HG03378 (cell line): ENCODE data around the gene SLC7A7.
"Not testable (repeated sequence)": the region's sequence is repeated elsewhere in the genome, so short reads cannot be mapped to it uniquely, and the experiment has no call there.

ENCODE experiments used
- ATAC-seq: cut with Tn5 transposase; IDR thresholded peaks from one replicate; pipeline ENCODE4 v1.9.1; 2021; ENCODE audit warnings: mild to moderate bottlenecking, moderate library complexity; ENCODE audit not compliant: unreplicated experiment

SLC7A7 gene

DNA sequence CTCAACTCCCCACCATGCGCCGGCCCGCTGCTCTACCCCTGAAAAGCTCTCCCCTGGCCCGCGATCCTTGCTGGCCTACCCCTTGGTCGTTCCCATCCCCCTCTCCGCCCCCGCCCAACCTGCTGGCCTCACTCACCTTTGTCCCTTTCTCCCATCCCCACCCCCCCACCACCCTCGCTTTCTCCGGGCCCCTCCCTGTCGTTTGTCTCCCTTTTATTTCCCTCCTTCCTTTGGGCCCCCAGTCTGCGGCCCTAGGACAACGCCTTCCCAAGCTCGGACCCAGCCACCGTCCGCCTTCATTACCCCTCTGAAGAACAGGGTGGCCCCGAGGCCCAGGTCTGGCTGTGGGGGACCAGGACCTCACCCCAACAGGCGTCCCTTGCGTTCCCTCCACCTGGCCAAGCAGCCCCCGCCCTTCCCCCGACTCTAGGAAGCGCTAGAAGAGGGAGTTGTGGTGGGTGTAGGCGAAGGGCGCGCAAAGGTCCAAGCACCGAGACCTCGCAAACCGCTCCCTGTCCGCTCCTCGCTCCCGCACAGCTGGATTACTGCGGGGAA, 6.9 kb upstream of the SLC7A7 start:
- no peak for ATAC-seq

DNA sequence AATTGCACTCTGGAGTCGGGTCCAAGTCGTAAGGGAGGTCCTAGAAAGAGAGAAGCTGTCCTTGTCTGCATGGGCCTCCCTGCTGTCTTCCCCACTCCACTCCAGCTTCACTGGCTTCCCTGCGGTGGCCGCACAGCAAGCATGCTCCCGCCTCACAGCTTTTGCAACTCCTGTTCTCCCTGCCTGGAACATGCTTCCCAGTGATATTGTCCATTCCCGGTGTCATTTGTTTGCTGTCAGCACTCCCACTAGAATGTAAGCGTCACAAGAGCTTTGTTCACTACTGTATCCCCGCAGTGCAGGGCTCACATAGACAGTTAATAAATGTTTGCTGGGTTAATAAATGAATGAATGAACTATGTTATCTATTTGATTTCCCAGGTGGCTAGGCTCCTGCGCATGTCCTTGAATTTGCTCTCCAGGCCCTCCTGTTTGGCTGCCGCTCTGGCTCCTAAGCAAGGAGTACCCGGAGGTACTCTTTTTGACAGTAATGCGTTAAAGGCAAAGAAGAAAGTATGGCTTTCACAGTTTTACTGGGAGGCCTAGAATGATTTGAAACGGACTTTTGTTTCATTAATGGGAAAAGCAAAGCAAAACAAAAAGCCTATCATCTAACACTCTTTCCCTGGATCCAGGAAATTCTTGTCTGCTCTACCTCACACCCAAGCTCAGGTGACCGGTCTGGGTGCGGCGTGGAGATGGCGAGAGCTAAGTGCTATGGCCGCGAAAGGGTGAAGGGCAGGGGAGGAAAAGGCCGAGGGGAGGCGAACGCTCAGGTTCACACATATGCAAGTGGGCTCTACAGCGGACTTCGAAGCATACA, 6.2 kb upstream of the SLC7A7 start:
- ATAC-seq: no peak

DNA sequence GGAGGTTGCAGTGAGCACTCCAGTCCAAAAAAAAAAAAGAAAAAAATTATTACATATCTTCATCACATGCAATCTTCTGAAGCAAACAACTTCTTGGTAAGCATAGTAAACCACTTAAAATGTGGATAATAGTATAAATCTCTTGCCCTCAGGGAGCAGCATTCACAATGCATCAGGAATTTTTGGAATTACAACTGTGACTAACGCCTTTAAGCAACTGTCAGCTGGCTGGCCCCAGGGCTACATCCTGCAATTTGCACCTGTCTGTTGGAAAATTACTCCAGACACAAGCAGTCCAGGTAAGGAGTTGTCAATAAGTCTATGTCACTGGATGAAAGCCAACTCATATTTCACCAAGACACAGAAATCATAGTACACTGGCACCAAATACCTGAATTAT, 5.5 kb upstream of the SLC7A7 start:
- ATAC-seq: no peak

DNA sequence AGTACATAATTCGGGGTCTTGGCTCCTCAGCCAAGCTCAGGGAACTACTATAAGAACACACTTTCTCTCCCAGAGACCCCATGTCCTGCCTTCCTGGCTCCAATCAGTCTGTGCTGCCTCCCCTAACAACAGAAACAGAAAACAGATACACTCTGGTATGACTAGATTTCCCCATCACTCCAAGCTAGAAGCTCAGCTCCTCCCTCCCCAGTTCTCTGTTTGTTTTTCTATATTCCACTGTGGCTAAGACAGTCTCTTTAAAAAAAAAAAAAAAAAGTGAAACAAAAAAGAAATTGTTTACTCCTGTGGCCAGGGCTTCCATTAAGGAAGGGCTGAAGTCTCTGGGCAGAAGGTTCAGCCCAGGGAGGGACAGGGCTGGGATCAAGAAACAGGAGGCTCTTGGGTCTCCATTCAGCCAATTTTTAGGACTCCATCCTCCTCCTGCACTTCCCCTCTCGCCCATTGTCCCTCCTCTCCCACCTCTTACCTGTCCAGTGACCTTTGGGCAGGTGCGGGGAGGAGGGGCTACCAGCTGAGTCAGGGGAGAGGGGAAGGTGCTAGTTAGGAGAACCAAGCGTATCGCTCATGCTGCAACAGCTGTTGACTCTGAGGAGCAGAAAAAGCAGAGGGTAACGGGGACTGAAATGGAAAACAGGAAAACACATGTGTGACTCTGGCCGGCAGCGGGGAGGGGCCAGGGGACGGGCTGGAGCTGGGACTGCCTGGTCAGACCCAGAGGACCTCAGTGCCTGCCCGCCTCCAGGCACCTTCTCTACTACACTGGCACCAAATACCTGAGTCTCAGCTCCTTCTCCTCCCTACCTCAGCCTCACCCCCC, 4.1 kb upstream of the SLC7A7 start:
- no peak for ATAC-seq

DNA sequence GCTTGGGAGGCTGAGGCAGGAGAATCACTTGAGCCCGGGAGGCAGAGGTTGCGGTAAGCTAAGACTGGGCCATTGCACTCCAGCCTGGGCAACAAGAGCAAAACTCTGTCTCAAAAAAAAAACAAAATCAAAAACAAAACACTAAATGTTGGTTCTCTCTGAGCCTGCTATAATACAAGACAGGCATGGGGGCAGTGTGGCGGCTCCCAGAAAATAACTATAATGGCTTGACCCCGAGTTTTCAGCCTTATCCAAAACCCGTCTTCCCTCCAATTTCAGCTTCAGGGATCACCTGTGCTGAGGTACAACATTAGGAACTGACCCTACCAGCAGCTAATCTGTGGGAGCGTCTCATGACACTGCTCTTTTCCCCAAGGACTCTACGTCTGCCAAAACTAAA, 862 bp downstream of the SLC7A7 start:
- ATAC-seq: no peak

DNA sequence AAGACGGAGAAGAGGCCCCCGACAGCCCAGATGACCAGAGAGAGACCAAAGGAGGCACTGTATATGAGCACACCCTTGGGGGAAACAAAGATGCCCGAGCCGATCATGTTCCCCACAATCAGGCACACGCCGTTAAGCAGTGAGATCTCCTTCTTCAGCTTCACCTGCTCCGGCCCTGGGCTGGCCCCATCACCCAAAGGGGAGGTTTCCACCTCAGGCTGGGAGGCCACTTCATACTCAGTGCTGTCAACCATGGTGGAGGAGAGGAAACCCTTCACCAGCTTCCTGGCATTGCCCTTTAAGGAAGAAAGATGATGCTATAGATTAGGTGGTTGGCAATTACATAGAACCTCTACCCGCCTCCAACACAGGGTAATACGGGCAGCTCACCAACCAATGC, 2.1 kb downstream of the SLC7A7 start:
- ATAC-seq: no peak

DNA sequence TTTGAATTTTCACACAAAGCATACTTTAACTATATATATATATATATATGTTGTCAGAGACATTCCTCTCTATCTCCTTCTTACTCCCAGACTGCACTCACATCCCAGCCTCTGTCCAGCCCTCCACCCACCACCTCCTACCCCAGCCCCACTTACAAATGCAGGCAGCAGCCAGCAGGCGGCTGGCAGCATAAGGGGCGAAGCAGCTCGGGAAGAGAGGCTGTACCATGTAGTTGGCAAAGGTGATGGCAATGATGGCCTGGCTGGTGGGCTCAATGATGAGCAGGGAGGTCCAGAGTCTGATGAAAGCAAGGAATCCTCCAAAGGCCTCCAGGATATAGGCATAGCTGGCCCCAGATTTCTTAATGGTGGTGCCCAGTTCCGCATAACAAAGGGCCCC, 2.5 kb downstream of the SLC7A7 start:
- ATAC-seq: no peak

DNA sequence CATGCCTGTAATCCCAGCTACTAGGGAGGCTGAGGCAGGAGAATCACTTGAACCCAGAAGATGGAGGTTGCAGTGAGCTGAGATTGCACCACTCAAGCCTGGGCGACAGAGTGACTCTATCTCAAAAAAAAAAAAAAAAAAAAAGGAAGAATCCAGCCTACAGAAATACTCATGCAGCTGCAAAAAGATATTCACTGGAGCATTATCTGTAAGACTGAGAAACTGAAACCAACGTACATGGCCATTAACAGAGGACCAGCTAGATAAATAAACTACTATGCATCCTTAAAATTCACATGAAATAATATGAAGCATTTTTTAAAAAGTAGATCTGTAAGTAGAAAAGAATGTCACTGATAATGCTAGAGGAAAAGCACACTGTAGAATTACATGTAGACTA, 3.5 kb downstream of the SLC7A7 start:
- no peak for ATAC-seq

DNA sequence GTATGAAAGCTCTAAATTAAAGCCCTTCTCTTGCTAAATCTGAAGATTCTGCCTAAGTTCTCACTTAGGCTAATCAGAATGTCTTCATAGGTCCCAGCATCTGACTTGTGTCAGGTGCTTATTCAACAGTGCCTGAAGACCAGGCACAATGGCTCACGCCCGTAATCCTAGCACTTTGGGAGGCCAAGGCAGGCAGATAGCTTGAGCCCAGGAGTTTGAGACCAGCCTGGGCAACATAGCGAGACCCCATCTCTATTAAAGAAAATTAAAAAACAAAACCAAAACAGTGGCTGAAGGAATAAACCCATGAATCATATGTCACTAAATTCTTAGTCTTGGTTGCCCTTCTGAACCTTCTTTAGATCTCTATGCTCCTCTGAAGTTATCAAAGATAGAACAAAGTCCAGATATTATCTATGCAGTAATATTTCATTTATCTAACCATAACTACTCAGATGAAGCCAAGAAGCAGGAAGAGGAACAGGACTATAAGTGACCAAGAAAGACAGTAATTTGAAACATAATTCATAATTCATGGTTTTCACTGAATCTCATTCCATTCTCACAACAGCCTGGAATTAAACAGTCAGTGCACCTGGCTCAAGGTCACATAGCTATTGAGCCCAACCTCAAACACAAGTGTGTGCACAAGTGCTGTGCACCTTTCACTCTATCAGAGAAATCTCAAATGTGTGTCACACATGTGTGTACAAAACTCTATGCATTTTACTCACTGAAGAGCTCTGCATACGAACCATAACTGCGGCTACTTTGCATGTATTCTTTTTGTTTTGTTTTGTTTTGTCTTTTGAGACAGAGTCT, 6.6 kb downstream of the SLC7A7 start:
- ATAC-seq: no peak

DNA sequence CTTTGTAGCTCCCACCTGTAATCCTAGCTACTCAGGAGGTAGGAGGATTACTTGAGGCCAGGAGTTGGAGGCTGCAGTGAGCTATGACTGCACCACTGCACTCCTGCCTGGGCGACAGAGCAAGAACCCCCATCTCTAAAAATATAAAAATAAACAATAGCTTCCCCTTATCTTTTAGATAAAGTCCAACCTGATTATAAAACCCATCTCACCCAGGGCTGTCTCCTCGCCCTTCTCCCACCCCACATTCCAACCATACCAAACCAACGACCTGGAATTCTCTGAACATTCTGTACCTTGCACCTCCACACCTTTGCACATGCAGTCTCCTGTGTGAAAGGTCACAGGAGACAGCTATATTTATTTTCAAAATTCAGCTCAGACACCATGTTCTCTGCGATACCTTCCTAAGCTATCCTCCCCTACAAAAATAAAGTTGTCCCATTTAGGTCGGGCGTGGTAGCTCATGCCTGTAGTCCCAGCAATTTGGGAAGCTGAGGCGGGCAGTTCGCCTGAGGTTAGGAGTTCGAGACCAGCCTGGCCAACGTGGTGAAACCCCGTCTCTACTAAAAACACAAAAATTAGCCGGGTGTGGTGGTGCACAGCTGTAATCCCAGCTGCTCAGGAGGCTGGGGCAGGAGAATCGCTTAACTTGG, 7.7 kb downstream of the SLC7A7 start:
- no peak for ATAC-seq

DNA sequence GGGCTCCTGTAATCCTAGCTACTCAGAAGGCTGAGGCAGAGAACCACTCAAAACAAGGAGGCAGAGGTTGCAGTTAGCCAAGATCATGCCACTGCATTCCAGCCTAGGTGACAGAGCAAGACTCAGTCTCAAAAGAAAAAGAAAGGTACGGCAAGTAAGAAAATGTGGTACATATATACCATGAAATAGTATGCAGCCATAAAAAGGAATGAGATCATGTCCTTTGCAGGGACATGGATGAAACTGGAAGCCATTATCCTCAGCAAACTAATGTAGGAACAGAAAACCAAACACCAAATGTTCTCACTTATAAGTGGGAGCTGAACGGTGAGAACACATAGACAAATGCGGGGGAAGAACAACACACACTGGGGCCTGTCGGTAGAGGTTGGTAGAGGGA, 10.0 kb downstream of the SLC7A7 start:
- ATAC-seq: not testable (repeated sequence)

DNA sequence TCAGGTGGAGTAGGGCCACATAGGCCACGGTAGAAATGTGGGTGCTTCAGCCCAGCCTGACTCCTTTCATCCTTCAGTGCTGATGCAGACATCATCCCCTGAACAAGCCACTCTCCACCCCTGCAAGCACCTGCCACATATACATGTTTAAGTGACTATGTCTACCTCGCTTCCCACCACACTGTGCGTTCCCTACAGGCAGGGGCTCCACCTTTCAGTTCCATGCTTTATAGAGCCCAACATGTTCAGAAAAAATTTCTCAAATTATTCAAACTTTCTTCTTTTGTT, 11.6 kb downstream of the SLC7A7 start:
- ATAC-seq: no peak

DNA sequence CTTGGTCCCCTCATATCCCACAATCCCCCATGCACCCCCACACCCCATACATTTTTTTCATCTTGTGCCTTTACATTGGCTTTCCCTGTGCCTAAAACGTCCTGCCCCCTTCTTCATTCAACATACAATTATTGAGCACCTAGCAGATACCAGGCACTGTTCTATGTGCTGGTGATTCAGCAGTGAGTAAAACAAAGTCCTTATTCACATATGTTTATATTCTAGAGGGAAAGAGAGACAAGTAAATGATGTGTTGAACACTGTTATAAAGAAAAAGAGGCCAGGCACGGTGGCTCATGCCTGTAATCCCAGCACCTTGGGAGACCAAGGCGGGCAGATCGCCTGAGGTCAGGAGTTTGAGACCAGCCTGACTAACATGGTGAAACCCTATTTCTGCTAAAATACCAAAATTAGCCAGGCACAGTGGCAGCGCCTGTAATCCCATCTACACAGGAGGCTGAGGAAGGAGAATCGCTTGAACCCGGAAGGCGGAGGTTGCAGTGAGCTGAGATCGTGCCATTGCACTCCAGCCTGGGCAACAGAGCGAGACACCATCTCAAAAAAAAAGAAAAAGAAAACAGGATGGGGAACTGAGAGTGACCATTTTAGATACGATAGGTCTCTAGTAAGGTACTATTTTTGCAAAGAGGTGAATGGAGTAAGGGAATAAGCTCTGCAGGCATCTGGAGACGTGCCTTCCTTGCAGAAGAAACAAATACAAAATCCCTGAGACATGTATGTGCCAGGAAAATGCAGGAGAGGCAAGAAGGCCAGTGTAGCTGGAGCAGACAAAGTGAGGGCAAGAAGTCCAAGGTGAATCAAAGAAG, 12.2 kb downstream of the SLC7A7 start:
- ATAC-seq: no peak

DNA sequence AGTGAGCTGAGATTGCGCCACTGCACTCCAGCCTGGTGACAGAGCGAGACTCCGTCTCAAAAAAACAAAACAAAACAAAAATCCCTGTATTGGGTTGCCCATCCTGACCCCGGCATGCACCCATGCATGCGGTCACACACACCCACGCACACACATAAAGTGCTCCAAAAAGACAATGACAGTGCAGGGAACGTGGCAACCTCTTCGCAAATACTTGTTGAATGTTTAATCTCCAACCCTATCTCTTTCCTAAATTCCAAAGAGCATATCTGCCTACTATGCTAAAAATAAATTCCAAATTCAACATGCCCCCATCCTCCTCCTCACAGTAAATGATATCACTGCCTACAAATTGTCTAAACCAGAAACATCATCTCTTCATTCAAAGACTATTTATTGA, 13.5 kb downstream of the SLC7A7 start:
- no peak for ATAC-seq

DNA sequence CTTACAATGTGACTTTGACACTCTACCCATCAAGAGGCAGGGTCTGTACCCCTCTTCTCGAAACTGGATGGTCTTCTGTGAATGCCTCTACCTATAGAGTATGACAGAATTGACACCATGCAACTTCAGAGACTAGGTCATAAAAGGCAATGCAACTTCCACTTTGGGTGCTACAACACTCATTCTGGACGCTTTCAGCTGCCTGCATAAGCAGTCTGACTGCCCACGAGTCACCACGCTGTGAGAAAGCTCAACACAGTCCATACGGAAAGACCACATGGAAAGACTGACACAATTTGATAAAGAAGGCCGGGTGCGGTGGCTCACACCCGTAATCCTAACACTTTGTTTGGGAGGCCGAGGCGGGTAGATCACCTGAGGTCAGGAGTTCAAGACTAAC, 14.9 kb downstream of the SLC7A7 start:
- ATAC-seq: no peak

DNA sequence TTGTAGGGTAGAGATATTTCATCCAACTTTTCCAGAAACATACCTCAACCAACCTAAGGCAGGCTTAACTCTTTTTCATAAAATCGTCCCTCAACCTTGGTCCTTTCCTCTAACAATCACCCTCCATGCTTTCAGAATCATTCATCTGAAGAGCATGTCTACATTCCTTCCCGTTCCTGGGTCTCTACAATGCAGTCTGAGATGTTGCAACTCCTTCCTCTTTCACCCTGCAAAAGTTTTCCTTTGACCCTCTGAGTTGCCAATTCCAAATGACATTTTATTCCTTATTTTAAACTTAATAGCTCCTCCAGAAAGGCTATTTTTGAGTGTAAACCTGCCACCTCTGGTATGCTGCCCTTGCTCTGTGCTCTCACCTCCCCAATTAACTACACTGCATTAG, 16.7 kb downstream of the SLC7A7 start:
- no peak for ATAC-seq

DNA sequence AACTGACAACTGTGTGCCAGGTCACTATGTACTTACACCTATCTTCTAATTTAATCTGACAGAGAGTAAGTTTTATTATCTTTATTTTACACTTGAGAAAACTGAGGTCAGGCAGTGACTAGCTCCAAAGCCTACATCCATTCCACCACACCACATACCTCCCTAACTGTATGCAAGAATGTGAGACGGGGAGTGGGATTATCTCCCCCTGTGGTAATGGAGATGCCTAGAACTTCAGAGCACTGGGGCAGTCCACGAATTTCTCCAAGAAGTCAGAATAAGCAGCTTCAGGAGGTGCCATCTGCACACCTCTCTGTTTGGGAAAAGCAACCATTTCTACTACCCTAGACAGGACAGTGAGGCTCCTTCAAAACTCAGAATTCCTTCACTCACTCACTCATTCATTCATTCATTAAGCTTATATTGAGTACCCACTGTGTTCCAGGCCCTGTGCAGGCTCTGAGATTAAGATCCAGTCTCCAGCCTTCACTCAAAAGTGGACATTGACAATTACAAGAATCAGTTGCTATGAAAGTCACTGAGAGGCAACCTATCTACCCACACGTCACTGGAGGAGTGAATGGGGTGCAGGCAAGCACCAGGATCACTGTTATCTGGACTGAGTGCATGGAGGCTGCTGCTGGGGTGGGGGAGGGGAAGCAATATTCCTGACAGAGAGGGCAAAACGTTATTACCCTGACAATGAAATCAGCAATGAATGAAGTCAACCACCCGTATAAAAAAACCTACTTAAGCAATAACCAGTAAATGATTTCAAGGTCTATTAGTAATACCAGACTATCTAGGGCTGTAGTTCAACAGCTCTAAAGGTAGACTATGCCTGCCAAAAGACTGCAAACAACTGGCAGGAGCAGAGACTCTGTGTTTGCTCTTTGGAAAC, 18.0 kb downstream of the SLC7A7 start:
- no peak for ATAC-seq

DNA sequence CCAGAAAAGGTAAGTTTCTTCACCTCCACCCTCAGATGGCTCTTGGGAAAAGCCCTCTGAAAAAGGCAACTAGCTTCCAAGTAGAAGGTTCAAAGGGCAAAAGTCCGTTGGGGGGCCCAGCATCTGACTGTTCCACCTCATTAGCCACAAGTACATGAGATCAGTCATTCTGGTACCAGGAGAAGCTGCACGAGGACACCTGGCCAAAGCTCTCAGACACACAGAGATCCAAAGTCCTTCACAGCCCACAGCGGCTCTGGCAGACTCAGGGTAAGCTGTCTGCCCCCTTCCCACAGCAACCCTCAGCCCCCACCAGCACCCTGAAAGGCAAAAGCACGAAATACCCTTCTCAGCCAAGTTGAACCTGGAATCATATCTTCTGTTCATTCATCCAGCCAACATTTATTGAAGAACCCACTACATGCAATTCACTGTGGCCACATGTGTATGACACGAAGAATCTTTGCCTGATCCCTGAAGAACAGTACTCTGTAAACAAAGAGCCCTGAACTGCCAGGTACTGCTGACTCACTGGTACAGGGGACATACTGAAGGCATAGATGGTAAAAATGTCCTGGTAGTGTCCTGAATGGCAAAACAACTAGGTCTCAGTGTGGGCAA, 19.0 kb downstream of the SLC7A7 start:
- peak; percentile 49 for ATAC-seq
